M059J (cell line): ENCODE results near the gene KCP. TPM values are rescaled to one million over a fixed set of nuclear protein-coding genes. Genes with fewer than 3 reads are reported as not detected.

ENCODE experiments used
- DNase-seq: peaks from one replicate; pipeline ENCODE4 v3.0.0-alpha.2; 2012; ENCODE audit warnings: low read depth
- total RNA-seq: library from RNA; depleted of rRNA; stranded (reverse); fragments of >200 nt; shearing (Covaris generic); gene quantifications from 2 replicates; pipeline ENCODE4 v1.2.3, GENCODE V29; 2014; rRNA removed

The KCP gene
- total RNA-seq, 1 experiment from 2014 or later: not detected

DNA sequence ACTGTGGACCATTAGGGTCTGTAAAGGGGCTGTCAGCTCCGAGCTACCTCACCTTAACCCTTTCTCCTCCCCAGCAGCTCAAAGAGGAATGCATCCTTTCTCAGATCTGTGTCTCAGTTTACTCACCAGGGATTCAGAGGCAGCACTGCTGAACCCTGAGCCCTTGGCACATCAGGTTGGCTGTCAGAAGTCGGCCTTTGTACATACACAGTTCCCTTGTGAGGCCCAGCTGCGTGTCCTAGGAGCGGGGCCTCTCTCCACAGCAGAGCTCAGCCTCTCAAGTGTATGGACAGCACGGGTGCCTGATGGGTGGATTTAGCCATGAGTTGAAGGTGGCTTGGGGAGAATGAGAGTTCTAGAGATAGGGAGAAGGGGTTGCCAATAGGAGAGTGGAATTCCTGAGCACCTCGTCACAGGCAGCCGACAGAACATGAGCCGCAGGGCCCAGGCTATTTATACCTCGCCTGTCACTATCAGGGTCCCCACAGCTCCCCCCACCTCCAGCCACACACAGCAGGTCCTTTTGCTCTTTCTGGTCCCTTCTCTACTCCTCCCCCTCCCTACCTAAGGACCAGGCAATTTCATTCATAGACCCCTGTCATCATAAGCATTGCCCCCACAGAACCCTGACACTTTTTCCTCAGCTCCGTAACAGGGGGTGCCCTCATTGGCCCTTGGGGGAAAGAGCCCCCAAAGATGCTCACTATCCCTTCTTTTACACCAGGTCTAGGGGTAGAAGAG lies 82.4 kb downstream of the KCP start:
- DNase-seq: peak; percentile 92

- peak; percentile 95 for DNase-seq
Measured at GRCh38 chr7:128827248-128827958, 83.1 kb downstream of the KCP start.

DNA sequence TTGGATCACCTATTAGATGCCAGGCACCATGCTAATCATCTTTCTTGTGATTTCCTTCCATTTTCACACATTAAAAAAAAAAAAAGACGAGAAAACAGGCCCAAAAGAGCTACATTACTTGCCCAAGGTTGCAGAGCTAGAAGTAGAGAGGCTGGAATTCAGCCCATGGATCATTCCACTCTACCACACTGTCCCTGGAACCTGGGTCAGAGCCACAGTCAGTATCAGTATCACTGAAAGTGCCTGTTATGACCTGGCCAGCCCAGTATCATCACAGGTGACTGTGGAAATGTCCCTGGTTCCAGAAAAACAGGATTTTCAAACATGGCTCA lies 83.6 kb downstream of the KCP start:
- DNase-seq: no peak

Other genes starting within 250 kb of the KCP start
- gene GARIN1A, start 238.4 kb downstream of the KCP start, total RNA-seq: 0.02 and 0.07 TPM in 2 replicates
- gene CALU, start 171.3 kb downstream of the KCP start, total RNA-seq: 571 and 729 TPM in 2 replicates
- not detected in 2 replicates for gene OPN1SW, start 134.9 kb downstream of the KCP start, total RNA-seq
- gene CCDC136, start 118.7 kb downstream of the KCP start, total RNA-seq: 0.74 and 5.7 TPM in 2 replicates
- 60.7 and 150 TPM in 2 replicates for gene FLNC, start 80.3 kb downstream of the KCP start, total RNA-seq
- gene ATP6V1F, start 47.9 kb downstream of the KCP start, total RNA-seq: 160 TPM in 2 replicates
- 0.64 and 1.8 TPM in 2 replicates for gene IRF5, start 27.2 kb upstream of the KCP start, total RNA-seq
- gene TNPO3, start 144.4 kb upstream of the KCP start, total RNA-seq: 48.1 and 70.7 TPM in 2 replicates
- gene TSPAN33, start 234.0 kb upstream of the KCP start, total RNA-seq: 0.91 and 4.2 TPM in 2 replicates